K562 (cell line): ENCODE measurements around the gene GOLT1A.

Source experiments
- MEF2A ChIP-seq: IDR thresholded peaks from 2 replicates; pipeline ENCODE4 v1.6.1; 2011; ENCODE audit warnings: low read depth, mild to moderate bottlenecking, low read length, moderate library complexity; ENCODE audit not compliant: control insufficient read depth
- TF ChIP-seq, protein P1 (sequence below), 3 experiments: IDR thresholded peaks in 2 of 3; conservative IDR thresholded peaks in 1 of 3; 2 replicates each; pipeline ENCODE4 v1.5.1; 2011 to 2012; ENCODE audit warnings: low read length in 3 of 3, mild to moderate bottlenecking in 3 of 3, control low read depth in 2 of 3, improper control_type of control experiment in 1 of 3, inconsistent platforms in 1 of 3, low read depth in 1 of 3, mixed read lengths in 1 of 3, moderate library complexity in 1 of 3; ENCODE audit not compliant: insufficient read depth in 2 of 3
- TF ChIP-seq, protein P2 (sequence below): sonication (generic); formaldehyde crosslinking; IDR thresholded peaks from 2 replicates; pipeline ENCODE4 v1.5.0; 2020; ENCODE audit warnings: missing genetic modification reagents

DNA sequence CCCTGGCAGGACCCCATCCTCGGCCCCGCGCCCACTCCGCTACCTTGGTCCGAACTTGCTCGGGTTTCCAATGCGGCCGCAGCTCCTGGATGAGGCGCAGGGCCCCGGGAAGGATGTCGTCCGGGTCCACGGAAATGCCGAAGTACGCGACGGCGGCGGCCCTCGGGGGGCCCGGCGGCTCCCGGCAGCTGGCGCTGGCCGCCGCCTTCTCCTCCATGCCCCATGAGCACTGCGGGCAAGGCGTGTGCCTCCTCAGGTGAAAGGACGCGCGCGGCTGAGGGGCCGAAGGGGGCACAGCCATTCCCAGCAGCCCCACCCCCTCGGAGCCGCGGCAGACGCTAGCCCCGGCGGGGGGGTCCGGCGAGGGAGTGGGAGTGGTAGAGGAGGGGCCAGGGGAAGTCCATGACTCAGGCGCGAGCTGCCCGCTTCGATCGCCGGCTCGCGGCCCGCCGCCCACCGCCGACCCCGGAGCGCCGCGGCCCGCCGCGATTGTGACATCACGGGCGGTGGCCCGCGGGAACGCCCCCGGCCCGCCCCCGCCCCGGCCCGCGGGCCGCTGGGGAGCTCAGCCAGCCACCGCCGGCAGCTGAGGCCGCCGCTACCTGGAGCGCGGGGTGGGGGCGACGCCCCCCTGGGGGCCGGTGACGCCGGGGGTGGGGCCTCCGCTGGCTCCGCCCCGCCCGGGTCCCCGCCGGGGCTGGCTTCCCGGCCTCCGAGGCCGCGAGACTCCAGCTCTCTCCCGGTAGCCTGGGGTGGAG, 62.1 kb downstream of the GOLT1A start, which contains the start of gene ETNK2:
- TF ChIP-seq, protein P1, sequence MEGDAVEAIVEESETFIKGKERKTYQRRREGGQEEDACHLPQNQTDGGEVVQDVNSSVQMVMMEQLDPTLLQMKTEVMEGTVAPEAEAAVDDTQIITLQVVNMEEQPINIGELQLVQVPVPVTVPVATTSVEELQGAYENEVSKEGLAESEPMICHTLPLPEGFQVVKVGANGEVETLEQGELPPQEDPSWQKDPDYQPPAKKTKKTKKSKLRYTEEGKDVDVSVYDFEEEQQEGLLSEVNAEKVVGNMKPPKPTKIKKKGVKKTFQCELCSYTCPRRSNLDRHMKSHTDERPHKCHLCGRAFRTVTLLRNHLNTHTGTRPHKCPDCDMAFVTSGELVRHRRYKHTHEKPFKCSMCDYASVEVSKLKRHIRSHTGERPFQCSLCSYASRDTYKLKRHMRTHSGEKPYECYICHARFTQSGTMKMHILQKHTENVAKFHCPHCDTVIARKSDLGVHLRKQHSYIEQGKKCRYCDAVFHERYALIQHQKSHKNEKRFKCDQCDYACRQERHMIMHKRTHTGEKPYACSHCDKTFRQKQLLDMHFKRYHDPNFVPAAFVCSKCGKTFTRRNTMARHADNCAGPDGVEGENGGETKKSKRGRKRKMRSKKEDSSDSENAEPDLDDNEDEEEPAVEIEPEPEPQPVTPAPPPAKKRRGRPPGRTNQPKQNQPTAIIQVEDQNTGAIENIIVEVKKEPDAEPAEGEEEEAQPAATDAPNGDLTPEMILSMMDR (IDR thresholded peaks at IDR 0.05 in 2 of 3, conservative IDR thresholded peaks at IDR 0.05 in 1 of 3; ENCODE audit: insufficient read depth in 2 of 3, low read depth in 1 of 3, low read length in 3 of 3): no peak
- TF ChIP-seq, protein P2, sequence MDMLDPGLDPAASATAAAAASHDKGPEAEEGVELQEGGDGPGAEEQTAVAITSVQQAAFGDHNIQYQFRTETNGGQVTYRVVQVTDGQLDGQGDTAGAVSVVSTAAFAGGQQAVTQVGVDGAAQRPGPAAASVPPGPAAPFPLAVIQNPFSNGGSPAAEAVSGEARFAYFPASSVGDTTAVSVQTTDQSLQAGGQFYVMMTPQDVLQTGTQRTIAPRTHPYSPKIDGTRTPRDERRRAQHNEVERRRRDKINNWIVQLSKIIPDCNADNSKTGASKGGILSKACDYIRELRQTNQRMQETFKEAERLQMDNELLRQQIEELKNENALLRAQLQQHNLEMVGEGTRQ (CRISPR knock-in tag): no peak
- TF ChIP-seq MEF2A: no peak
